C4-2B (cell line): ENCODE data around the gene PDE4D.

Experiments used
- CTCF ChIP-seq: fragments of 450-650 bp; conservative IDR thresholded peaks from 2 replicates; pipeline ENCODE4 v1.5.1; 2017; ENCODE audit warnings: mild to moderate bottlenecking
- ZFX ChIP-seq: fragments of 450-650 bp; IDR thresholded peaks from 2 replicates; pipeline ENCODE4 v1.6.1; 2017

DNA sequence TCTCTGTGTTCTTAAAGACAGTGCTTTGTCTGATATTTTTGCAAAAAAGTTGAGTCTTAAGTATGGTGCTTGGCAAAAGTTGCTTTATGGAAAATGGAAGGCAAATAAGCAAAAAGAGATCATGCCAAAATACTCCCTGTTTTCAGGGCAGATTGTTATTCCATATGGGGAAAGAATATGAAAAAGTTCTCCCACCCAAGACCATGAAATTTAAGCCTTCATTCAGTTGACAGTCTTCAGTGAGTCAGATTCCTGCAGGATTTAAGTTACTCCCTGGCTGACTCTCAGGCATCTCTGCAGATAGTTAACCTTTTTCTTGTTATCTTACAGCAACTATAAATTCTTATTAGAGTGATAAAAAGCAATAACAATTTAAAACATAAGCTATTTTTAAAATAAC is 601.6 kb downstream of the PDE4D start:
- TF ChIP-seq CTCF = no peak
- no peak for TF ChIP-seq ZFX
